Stimulated activated CD8-positive, alpha-beta memory T cell treated with anti-CD3 and anti-CD28 coated beads, Interleukin-12 subunit alpha, Interleukin-12 subunit beta, amount 100 ng/mL, for 1 hour (primary cell): ENCODE data around the gene DPH5.
"Not testable (repeated sequence)": the region's sequence is repeated elsewhere in the genome, so short reads cannot be mapped to it uniquely, and the experiment has no call there.

Experiments used
- DNase-seq: peaks from one replicate; pipeline ENCODE4 v3.0.0-alpha.2; 2020; ENCODE audit warnings: low read depth

The DPH5 gene

GRCh38 chr1:101025657-101026429 lies at the start of gene DPH5:
Gene DPH5, minus strand, starts transcription at chr1:101025784. Its CDS starts 341 bp downstream, at chr1:101025443.
- peak; percentile 75 for DNase-seq

- no peak for DNase-seq
Measured at GRCh38 chr1:101073836-101074235, 48.3 kb upstream of the DPH5 start.

GRCh38 chr1:101071470-101071891 lies 45.9 kb upstream of the DPH5 start:
- no peak for DNase-seq

GRCh38 chr1:101069158-101069557 lies 43.6 kb upstream of the DPH5 start:
- DNase-seq = no peak

GRCh38 chr1:101066937-101067335 lies 41.4 kb upstream of the DPH5 start:
- DNase-seq = not testable (repeated sequence)

GRCh38 chr1:101066260-101066936 lies 40.8 kb upstream of the DPH5 start:
- DNase-seq = no peak

- DNase-seq = no peak
Measured at GRCh38 chr1:101065575-101065974, 40.0 kb upstream of the DPH5 start.

GRCh38 chr1:101064697-101065096 lies 39.1 kb upstream of the DPH5 start:
- DNase-seq = no peak

GRCh38 chr1:101060992-101061391 lies 35.4 kb upstream of the DPH5 start:
- DNase-seq = no peak

GRCh38 chr1:101059945-101060542 lies 34.5 kb upstream of the DPH5 start:
- no peak for DNase-seq

GRCh38 chr1:101055623-101056022 lies 30.0 kb upstream of the DPH5 start:
- no peak for DNase-seq

- no peak for DNase-seq
Measured at GRCh38 chr1:101051688-101052638, 26.4 kb upstream of the DPH5 start.

GRCh38 chr1:101050869-101051268 lies 25.3 kb upstream of the DPH5 start:
- DNase-seq = no peak

GRCh38 chr1:101044749-101045148 lies 19.2 kb upstream of the DPH5 start:
- DNase-seq = no peak

GRCh38 chr1:101044259-101044658 lies 18.7 kb upstream of the DPH5 start:
- DNase-seq = no peak

GRCh38 chr1:101043776-101044175 lies 18.2 kb upstream of the DPH5 start:
- DNase-seq = no peak

GRCh38 chr1:101041300-101041699 lies 15.7 kb upstream of the DPH5 start:
- no peak for DNase-seq

GRCh38 chr1:101040666-101041065 lies 15.1 kb upstream of the DPH5 start:
- no peak for DNase-seq

- DNase-seq = no peak
Measured at GRCh38 chr1:101039245-101039644, 13.7 kb upstream of the DPH5 start.

- no peak for DNase-seq
Measured at GRCh38 chr1:101037316-101037715, 11.7 kb upstream of the DPH5 start.

- DNase-seq = no peak
Measured at GRCh38 chr1:101033017-101033416, 7.4 kb upstream of the DPH5 start.

- DNase-seq = not testable (repeated sequence)
Measured at GRCh38 chr1:101032129-101032528, 6.5 kb upstream of the DPH5 start.
